ENCODE measurements around the gene OVOL2.

Gene OVOL2

DNA sequence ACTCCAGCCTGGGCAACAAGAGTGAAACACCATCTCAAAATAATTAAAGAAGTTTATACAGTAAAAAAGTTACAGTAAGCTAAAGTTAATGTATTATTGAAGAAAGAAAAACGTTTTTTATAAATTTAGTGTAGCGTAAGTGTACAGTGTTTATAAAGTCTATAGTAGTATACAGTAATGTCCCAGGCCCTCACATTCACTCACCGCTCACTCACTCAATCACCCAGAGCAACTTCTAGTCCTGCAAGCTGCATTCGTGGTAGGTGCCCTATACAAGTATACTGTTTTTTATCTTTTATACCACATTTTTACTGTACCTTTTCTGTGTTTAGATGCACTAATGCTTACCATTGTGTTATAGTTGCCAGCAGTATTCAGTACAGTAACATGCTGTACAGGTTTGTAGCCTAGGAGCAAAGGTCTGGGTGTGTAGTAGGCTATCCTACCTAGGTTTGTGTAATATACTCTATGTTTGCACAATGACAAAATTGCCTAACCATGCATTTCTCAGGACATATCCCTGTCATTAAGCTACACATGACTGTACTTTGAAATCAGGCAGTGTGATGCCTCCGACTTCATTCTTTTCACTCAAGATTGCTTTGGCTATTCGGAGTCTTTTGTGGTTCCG, 72.2 kb downstream of the OVOL2 start:
- DNase-seq (ENCODE audit: low read depth, low spot score), result no peak

DNA sequence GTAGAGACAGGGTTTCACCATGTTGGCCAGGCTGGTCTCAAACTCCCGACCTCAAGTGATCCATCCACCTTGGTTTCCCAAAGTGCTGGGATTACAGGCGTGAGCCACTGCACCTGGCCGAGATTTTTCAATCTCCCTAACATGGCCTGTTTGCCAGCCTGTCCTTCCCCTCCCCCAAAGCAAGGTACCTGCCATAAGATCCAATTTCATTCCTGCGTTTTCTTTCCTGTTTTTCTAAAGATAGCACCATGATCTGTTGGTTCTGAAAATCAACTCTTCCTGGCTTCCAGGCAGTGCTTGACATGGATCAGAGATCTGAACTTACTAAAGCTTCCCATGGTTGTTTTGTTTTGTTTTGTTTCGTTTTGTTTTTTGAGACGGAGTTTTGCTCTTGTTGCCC, 81.4 kb downstream of the OVOL2 start:
- DNase-seq (ENCODE audit: low read depth, low spot score), result no peak
